ENCODE data around the gene AAK1. TPM values are rescaled to one million over a fixed set of nuclear protein-coding genes. Genes with fewer than 3 reads are reported as not detected.

The AAK1 gene
- total RNA-seq, 1 experiment from 2014 or later, result 30.6 TPM

DNA sequence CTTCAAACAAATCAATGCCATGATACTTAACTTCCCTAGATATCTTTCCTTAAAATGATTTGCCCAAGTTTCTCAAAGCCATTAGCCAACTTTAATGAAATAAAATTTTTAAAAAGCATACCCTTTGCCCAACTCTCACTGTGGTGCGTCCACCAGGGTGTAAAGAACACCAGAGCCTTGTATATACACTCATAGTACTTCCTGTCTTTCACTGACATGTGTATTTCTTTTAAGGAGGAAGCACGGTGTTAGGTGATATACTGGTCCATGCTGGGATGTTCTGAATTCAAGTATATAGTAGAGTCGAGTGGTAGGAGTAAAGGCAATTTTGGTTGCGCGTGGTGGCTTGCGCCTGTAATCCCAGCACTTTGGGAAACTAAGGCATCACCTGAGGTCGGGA lies 22.7 kb downstream of the AAK1 start:
- H4K5ac ChIP-seq (ENCODE audit: insufficient read length, low read depth, low read length), result no peak overlapping the region
- no peaks in the 10 kb centered on the region; the same call in 1 of the 2 replicates for H3K4me1 ChIP-seq (ENCODE audit: insufficient read depth, low read length)
- no CpG with 5 or more reads among the region's 7 CpGs for WGBS (ENCODE audit: extremely low coverage, insufficient read length, low lambda C conversion rate)
- H2BK15ac ChIP-seq (ENCODE audit: low read depth, low read length), result no peak overlapping the region
- no peaks in the 10 kb centered on the region for H3K79me1 ChIP-seq (ENCODE audit: insufficient read depth, low read depth, low read length, poor library complexity, severe bottlenecking)
- no peak overlapping the region for H3T11ph ChIP-seq (ENCODE audit: low read length)
- H3K4me2 ChIP-seq (ENCODE audit: insufficient read depth, insufficient read length, low read length), result no peak overlapping the region
- H3K14ac ChIP-seq (ENCODE audit: insufficient read depth, low read length), result no peak overlapping the region
- Mint-ChIP-seq H3K9me3 (peaks cover 0 to 2% of the 10 kb centered on the region in 2 experiments; a peak in 1 of 5 replicates), H3K36me3 (ENCODE audit: insufficient read depth in 1 of 3, low read depth in 3 of 3) (peaks cover 3 to 5% (median 4%) of the 10 kb centered on the region in 3 experiments; a peak in 5 of 7 replicates), H3K4me3 (no peak overlapping the region), H3K4me1 (no peaks in the 10 kb centered on the region), H3K27ac (no peak overlapping the region), H3K27me3 (ENCODE audit: low read depth) (no peaks in the 10 kb centered on the region)
- no peaks in the 10 kb centered on the region for H4K20me1 ChIP-seq (ENCODE audit: control insufficient read depth, insufficient read depth, insufficient read length)
- no peaks in the 10 kb centered on the region for H3K9me3 ChIP-seq (ENCODE audit: control insufficient read depth, low read depth, low read length)
- H3K4ac ChIP-seq (ENCODE audit: low read depth, low read length), result no peak overlapping the region
- no peak overlapping the region for H2AK5ac ChIP-seq (ENCODE audit: insufficient read length, low read length)
- no peak overlapping the region for H2BK20ac ChIP-seq (ENCODE audit: low read depth, low read length, poor library complexity, severe bottlenecking)
- H2AFZ ChIP-seq (ENCODE audit: low read length), result no peak overlapping the region
- H3K27ac ChIP-seq (ENCODE audit: insufficient read length, low read depth, low read length), result no peak overlapping the region
- no peak overlapping the region for H2BK120ac ChIP-seq (ENCODE audit: low read depth, low read length, poor library complexity, severe bottlenecking)
- H3K23ac ChIP-seq (ENCODE audit: insufficient read length, low read depth, low read length), result no peak overlapping the region
- H3K23me2 ChIP-seq (ENCODE audit: insufficient read length, low read depth, low read length, poor library complexity, severe bottlenecking), result no peaks in the 10 kb centered on the region
- H2BK5ac ChIP-seq (ENCODE audit: insufficient read length, low read length), result no peak overlapping the region
- DNase-seq, result no peak
- H3K9ac ChIP-seq (ENCODE audit: extremely low read depth, insufficient read length, low read length), result no peak overlapping the region
- no peak overlapping the region for H3K18ac ChIP-seq (ENCODE audit: insufficient read length, low read depth, low read length)
- no peak overlapping the region for H4K91ac ChIP-seq (ENCODE audit: insufficient read length, low read depth, low read length)
- H4K8ac ChIP-seq (replicated peaks; ENCODE audit: insufficient read length, low read depth, low read length), result no peak overlapping the region
- no peaks in the 10 kb centered on the region; the same call in 1 of the 2 replicates for H3K79me2 ChIP-seq (ENCODE audit: insufficient read depth, low read length)
- H2BK12ac ChIP-seq (ENCODE audit: insufficient read length, low read depth, low read length), result no peak overlapping the region
- TF ChIP-seq CTCF (conservative IDR thresholded peaks at IDR 0.05), result no peak
- H3K27me3 ChIP-seq (ENCODE audit: insufficient read depth, low read length), result no peaks in the 10 kb centered on the region
- no peak overlapping the region for H3K56ac ChIP-seq (ENCODE audit: insufficient read length, low read depth, low read length)
